GM12865 (cell line): ENCODE data around the gene SELENOM.

Source experiments
- DNase-seq: peaks from one replicate; pipeline ENCODE4 v3.0.0; 2010; ENCODE audit warnings: low read depth
- H3K4me3 ChIP-seq: 2 replicates; pipeline ENCODE4 v1.5.1; 2011; ENCODE audit warnings: mild to moderate bottlenecking, low read depth, low read length, control low read depth
- TF ChIP-seq, protein P1 (sequence below): IDR thresholded peaks from 2 replicates; pipeline ENCODE4 v1.5.1; 2011; ENCODE audit warnings: low read length, control low read depth, low read depth, inconsistent platforms; ENCODE audit not compliant: insufficient read depth; ENCODE audit errors: missing control alignments

Gene SELENOM

DNA sequence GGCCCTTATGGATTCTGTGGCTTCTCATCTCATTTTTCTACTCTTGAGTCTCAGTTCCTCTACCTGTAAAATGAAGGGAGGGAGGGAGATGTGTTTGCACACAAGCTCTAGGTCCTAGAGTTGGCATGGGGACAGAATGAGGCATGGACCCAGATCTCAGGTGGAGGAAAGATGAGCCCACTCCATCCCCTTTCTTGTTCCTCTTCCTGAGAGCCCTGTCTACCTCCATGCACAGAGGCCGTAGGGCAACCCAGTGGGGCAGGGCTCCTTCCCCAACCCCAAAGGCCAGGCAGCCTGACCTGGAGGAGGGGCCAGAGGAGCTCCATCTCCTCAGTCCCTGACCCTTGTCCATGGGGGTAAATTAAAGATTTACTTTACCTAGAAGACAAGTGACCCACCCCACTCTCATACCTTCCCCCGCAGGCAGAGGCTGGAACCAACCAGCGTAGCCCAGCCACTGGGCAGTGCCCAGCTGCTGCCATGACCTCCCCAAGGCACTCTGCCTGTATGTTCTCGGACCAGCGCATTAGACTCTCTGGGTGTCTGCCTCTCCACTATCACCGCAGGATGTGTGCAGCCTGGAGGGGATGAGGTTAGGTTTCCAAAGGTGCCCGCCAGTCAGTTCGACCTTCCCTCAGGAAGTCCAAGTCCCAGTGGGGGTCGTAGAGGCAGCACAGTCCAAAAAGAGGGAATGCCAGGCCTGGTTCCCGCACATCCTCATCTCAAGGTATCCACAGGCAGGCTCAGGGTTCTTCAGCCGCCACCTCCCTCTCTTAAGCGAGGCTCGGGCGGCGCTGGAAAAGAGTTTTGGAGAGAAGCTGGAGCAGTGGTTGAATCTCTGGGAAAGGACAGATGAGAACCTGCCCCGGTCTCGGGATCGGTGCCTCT is 23.2 kb downstream of the SELENOM start:
- TF ChIP-seq, protein P1, sequence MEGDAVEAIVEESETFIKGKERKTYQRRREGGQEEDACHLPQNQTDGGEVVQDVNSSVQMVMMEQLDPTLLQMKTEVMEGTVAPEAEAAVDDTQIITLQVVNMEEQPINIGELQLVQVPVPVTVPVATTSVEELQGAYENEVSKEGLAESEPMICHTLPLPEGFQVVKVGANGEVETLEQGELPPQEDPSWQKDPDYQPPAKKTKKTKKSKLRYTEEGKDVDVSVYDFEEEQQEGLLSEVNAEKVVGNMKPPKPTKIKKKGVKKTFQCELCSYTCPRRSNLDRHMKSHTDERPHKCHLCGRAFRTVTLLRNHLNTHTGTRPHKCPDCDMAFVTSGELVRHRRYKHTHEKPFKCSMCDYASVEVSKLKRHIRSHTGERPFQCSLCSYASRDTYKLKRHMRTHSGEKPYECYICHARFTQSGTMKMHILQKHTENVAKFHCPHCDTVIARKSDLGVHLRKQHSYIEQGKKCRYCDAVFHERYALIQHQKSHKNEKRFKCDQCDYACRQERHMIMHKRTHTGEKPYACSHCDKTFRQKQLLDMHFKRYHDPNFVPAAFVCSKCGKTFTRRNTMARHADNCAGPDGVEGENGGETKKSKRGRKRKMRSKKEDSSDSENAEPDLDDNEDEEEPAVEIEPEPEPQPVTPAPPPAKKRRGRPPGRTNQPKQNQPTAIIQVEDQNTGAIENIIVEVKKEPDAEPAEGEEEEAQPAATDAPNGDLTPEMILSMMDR = no peak
- peak; percentile 31 for DNase-seq
- peak overlapping the region; percentile 91 for H3K4me3 ChIP-seq

DNA sequence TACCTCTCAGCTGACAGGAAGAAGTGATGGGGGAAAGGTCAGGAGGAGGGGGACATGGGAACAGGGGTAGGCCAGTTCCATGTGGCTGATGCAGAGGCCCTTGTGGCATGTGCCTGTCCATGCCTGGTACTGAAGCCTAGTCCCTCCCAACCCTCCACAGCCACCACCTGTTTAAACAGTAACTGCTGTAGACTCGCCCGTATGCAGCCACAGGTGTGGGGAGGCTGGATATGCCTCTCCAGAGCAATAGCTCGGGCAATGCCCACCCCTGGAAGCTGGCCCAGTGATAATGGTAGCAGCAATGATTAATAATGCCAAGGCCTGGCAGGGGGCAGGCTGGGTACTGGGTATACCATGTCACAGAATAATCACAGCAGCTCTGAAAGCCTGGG is 24.0 kb downstream of the SELENOM start:
- peak overlapping the region; percentile 91; the same call in 1 of the 2 replicates for H3K4me3 ChIP-seq
- no peak for DNase-seq
- TF ChIP-seq, protein P1 = no peak

DNA sequence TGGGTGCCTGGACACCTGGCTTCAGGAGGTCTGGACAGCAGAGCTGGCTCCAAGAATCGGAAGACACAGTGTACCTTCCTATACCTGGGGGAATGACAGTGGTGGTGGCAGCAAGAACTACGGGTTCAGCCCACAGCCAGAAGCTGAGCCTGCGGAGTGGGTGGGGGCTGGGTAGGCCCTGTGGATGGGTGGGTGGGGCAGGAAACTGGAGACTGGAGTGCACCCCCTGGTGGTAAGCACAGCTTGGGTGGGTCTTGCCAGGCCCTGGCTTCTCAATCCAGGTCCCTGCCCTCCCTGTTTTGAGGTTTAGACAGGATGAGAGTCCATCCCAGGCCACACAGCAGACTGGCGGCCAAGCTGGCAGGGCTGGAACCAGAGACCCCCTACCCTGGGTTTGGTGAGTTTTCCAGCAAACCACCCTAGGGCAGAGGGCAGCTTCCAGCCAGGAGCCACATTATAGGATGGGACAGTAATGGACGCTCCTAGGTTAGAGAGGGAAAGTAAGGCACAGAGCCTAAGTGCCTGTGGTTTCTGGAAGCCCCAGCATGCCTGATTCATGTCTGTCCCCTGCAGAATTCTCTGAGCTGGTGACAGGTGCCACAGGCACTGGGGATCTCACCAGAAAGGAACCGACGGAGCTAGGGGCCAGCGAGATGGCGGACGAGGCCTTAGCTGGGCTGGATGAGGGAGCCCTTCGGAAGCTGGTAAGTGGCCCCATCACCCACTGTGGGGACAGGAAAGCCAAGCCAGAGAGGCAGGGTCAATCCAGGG is 24.6 kb downstream of the SELENOM start:
- no peak overlapping the region for H3K4me3 ChIP-seq
- DNase-seq = peak; percentile 41
- TF ChIP-seq, protein P1 = peak; percentile 50

DNA sequence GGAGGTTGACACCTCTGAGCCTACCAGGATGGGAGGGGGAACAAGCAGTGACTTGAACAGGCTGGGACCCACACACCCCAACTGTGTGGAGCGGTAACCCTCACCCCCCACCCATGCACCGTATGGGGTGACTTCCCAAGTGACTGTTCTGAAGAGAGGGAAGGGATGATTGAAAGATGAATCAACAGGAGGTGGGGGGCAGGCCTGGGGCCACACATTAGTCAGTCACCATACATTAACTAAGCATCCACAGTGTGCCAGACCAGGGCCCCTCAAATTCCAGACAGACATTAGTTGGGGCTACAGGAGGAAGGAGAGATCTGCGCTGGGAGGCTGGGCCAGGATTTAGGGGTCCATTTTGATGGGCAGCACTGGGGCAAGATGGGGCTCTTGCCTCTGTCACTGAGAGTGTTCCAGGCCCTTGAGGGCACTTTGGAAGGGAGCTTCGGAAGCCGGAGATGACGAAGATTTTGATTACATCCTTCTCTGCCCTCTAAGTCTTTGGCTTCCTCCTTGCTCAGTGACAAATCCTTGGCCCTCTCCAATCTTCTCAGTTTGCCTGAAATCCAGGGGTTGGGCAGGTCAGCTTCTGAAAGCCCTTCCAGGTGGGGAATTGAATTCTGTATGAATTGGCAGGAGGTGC is 25.3 kb downstream of the SELENOM start:
- DNase-seq = no peak
- TF ChIP-seq, protein P1 = no peak
- H3K4me3 ChIP-seq = peak overlapping the region; percentile 82

DNA sequence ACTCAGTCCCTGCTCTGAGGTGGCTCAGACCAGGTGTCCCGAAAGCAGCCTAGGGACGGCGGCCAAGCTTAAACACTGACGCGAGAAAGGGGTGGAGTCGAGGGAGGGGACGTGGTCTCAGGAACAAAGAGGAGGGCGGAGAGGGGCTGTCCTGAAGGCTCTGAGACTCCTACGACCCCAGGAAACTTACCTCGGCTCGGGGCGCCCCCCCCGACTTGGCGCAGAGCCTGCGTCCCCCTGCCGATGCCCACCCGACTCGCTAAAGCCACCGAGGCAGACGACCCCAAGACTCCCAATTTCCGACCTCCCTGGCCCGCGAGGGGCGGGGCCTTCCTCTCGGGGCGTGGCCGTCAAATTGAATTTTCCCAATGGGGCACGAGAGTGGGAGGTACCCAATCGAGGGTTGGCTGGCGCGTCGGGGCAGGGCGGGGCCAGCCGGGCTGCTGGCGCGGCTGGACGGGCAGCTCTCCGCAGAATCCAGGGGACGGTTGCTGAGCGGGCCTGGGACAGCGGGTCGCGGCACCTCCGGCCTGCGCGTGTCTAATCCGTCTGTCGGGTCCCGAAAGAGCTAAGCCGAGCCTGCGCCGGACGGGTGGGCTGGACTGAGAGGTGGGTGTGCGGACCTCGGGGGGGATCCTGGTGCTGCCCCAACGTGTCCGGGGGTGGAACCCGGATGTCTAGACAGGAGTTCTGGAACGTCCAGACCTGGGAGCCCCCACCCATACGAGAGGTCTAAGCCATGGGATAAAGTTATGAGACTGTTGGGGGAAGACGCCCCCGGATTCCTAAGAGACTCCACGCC is 26.3 kb downstream of the SELENOM start, which contains the start of gene SMTN:
SMTN (plus strand) TSS at position 471 of the 802 bp plus-strand sequence. CDS start 1,941 bp downstream, outside the sequence.
- TF ChIP-seq, protein P1 = no peak
- peak within 1 kb of the TSS; percentile 82 for H3K4me3 ChIP-seq
- DNase-seq = peak; percentile 91
